Sigmoid colon (tissue), 7 donors: ENCODE results near the gene PTPN14. TPM values are rescaled to one million over a fixed set of nuclear protein-coding genes. Genes with fewer than 3 reads are reported as not detected.
A peak's percentile ranks its signal among the peaks of the same experiment; 100 is the strongest.

Source experiments
- DNase-seq: peaks from one replicate; pipeline ENCODE4 v3.0.0-alpha.2; 2019
- H3K27ac ChIP-seq, 4 donors: fragments of 200-600 bp; sonication (generic); one replicate each; pipeline ENCODE4 v1.5.1; 2016 to 2019; ENCODE audit warnings: mild to moderate bottlenecking in 1 of 4
- H3K27me3 ChIP-seq, 3 donors: fragments of 200-600 bp; sonication (generic); one replicate each; pipeline ENCODE4 v1.5.1; 2019; ENCODE audit warnings: mild to moderate bottlenecking in 1 of 3
- H3K36me3 ChIP-seq, 4 donors: fragments of 200-600 bp; sonication (generic); one replicate each; pipeline ENCODE4 v1.5.1; 2016 to 2019
- H3K4me1 ChIP-seq, 4 donors: fragments of 200-600 bp; sonication (generic); one replicate each; pipeline ENCODE4 v1.5.1; 2017 to 2019
- H3K4me3 ChIP-seq, 4 donors: fragments of 200-600 bp; sonication (generic); one replicate each; pipeline ENCODE4 v1.5.1; 2017 to 2019; ENCODE audit warnings: mild to moderate bottlenecking in 2 of 4, moderate library complexity in 1 of 4
- H3K9me3 ChIP-seq, 4 donors: fragments of 200-600 bp in 3 of 4; sonication (generic) in 3 of 4; one replicate each; pipeline versions ENCODE4 v1.5.1 to v1.6.1; 2013 to 2019
- CTCF ChIP-seq, 4 experiments: fragments of 450-650 bp in 3 of 4; fragments of 200-600 bp in 1 of 4; IDR thresholded peaks; one replicate each; pipeline ENCODE4 v1.5.1; 2016 to 2019; ENCODE audit warnings: antibody characterized with exemption in 4 of 4, mild to moderate bottlenecking in 3 of 4, moderate library complexity in 2 of 4
- EP300 ChIP-seq, 4 donors: sonication (generic); formaldehyde crosslinking; IDR thresholded peaks; one replicate each; pipeline ENCODE4 v1.6.1; 2017; ENCODE audit warnings: antibody characterized with exemption in 4 of 4
- POLR2A ChIP-seq, 2 donors: fragments of 450-650 bp; IDR thresholded peaks; one replicate each; pipeline ENCODE4 v1.6.1; 2016; ENCODE audit warnings: antibody characterized with exemption in 2 of 2, mild to moderate bottlenecking in 2 of 2, moderate library complexity in 2 of 2
- POLR2AphosphoS5 ChIP-seq, 4 donors: sonication (generic); formaldehyde crosslinking; IDR thresholded peaks; one replicate each; pipeline ENCODE4 v1.6.1; 2017; ENCODE audit warnings: antibody characterized with exemption in 4 of 4
- WGBS, 2 donors: extraction: QIAGEN DNeasy Blood & Tissue Kit; methylation state at CpG; one replicate each; pipeline ENCODE4 v1.1.7; 2013; 5-methylcytosine and 5-hydroxymethylcytosine counted together
- intact Hi-C: fragments of 100-400 bp; cut with DNase I; formaldehyde crosslinking; loops from one replicate; pipeline ENCODE4 v1.15.1; 2023
- polyA plus RNA-seq, 3 donors: library from polyadenylated mRNA; stranded (reverse); fragments of 200-250 nt; gene quantifications; one replicate each; pipeline ENCODE4 v1.2.3, GENCODE V29; 2013
- total RNA-seq, 4 donors: library from RNA; depleted of rRNA; stranded (reverse); fragments of >200 nt; gene quantifications; one replicate each; pipeline ENCODE4 v1.1.0, GENCODE V29; 2016
- donor health status: healthy with polysubstance abuse.
- donor health status: Bipolar disorder and iron deficiency.
- donor health status: healthy.

Gene PTPN14
- total and polyA plus RNA-seq, 7 donors, result 0.46 to 35.5 (median 20.1) TPM

GRCh38 chr1:214364786-214365295 lies 186.6 kb downstream of the PTPN14 start:
- H3K27ac ChIP-seq, result no peak overlapping the region
- no peaks in the 10 kb centered on the region for H3K9me3 ChIP-seq
- no peak for TF ChIP-seq EP300 (IDR thresholded peaks at IDR 0.05)
- TF ChIP-seq POLR2A (IDR thresholded peaks at IDR 0.05), result no peak
- TF ChIP-seq POLR2AphosphoS5 (IDR thresholded peaks at IDR 0.05), result no peak
- no peak for TF ChIP-seq CTCF (IDR thresholded peaks at IDR 0.05)
- H3K4me3 ChIP-seq, result no peak overlapping the region
- peaks cover 0 to 68% (median 8%) of the 10 kb centered on the region in 4 donors for H3K36me3 ChIP-seq
- H3K27me3 ChIP-seq, result no peaks in the 10 kb centered on the region
- H3K4me1 ChIP-seq, result no peaks in the 10 kb centered on the region
- no peak for DNase-seq
- WGBS, 2 donors, result 82 to 90% methylated on average over 4 of the region's 4 CpGs
- intact Hi-C loops, result no loop called here

GRCh38 chr1:214364386-214364785 lies 187.0 kb downstream of the PTPN14 start:
- H3K4me1 ChIP-seq, result no peaks in the 10 kb centered on the region
- H3K36me3 ChIP-seq, result peaks cover 0 to 68% (median 6%) of the 10 kb centered on the region in 4 donors
- intact Hi-C loops, result no loop called here
- H3K4me3 ChIP-seq, result no peak overlapping the region
- 78 to 84% methylated on average over 12 of the region's 12 CpGs for WGBS, 2 donors
- no peak for DNase-seq
- no peaks in the 10 kb centered on the region for H3K9me3 ChIP-seq
- TF ChIP-seq POLR2A (IDR thresholded peaks at IDR 0.05) (no peak), CTCF (IDR thresholded peaks at IDR 0.05) (no peak), POLR2AphosphoS5 (IDR thresholded peaks at IDR 0.05) (no peak), EP300 (IDR thresholded peaks at IDR 0.05) (no peak)
- H3K27me3 ChIP-seq, result no peaks in the 10 kb centered on the region
- no peak overlapping the region for H3K27ac ChIP-seq

- 75 to 86% methylated on average over 4 of the region's 4 CpGs for WGBS, 2 donors
- Histone ChIP-seq H3K4me3 (no peak overlapping the region), H3K27me3 (no peaks in the 10 kb centered on the region), H3K4me1 (no peaks in the 10 kb centered on the region), H3K27ac (no peak overlapping the region), H3K36me3 (peaks cover 0 to 62% (median 2%) of the 10 kb centered on the region in 4 donors), H3K9me3 (no peaks in the 10 kb centered on the region)
- no peak for DNase-seq
- intact Hi-C loops, result no loop called here
- no peak for TF ChIP-seq EP300 (IDR thresholded peaks at IDR 0.05)
- TF ChIP-seq POLR2AphosphoS5 (IDR thresholded peaks at IDR 0.05), result no peak
- no peak for TF ChIP-seq POLR2A (IDR thresholded peaks at IDR 0.05)
- TF ChIP-seq CTCF (IDR thresholded peaks at IDR 0.05), result no peak
Measured at GRCh38 chr1:214363386-214363785, 188.0 kb downstream of the PTPN14 start.

- H3K36me3 ChIP-seq, result peaks cover 5 to 64% (median 8%) of the 10 kb centered on the region in 4 donors
- no peaks in the 10 kb centered on the region for H3K9me3 ChIP-seq
- no peak overlapping the region for H3K4me3 ChIP-seq
- TF ChIP-seq EP300 (IDR thresholded peaks at IDR 0.05), result no peak
- no peak for TF ChIP-seq CTCF (IDR thresholded peaks at IDR 0.05)
- no peak for TF ChIP-seq POLR2AphosphoS5 (IDR thresholded peaks at IDR 0.05)
- no peak for TF ChIP-seq POLR2A (IDR thresholded peaks at IDR 0.05)
- no peaks in the 10 kb centered on the region for H3K27me3 ChIP-seq
- DNase-seq, result no peak
- peak overlapping the region in 1 of 4 donors; percentile 2 for H3K27ac ChIP-seq
- H3K4me1 ChIP-seq, result no peaks in the 10 kb centered on the region
- WGBS, 2 donors, result 71 to 88% methylated on average over 9 of the region's 9 CpGs
- intact Hi-C loops, result no loop called here
Measured at GRCh38 chr1:214362188-214362882, 189.1 kb downstream of the PTPN14 start.
